Stimulated activated CD4-positive, alpha-beta T cell treated with anti-CD3 and anti-CD28 coated beads, Interleukin-1b, Interleukin-23, amount 100 ng/mL, for 1 hour (primary cell): ENCODE data around the gene DHCR24.
"Not testable (repeated sequence)": the region's sequence is repeated elsewhere in the genome, so short reads cannot be mapped to it uniquely, and the experiment has no call there.

Experiments
- DNase-seq, 2 donors: peaks; one replicate each; pipeline ENCODE4 v3.0.0-alpha.2; 2020; ENCODE audit warnings: low read depth in 2 of 2

DHCR24 gene

GRCh38 chr1:54886724-54887664 is at the start of gene DHCR24:
TSS of gene DHCR24 (minus strand) at chr1:54887195. CDS start at chr1:54887119, 76 bp downstream.
- peak; percentile 16 to 50 for DNase-seq

GRCh38 chr1:54936791-54937190 is 49.8 kb upstream of the DHCR24 start:
- DNase-seq, result no peak

- DNase-seq, result no peak
Measured at GRCh38 chr1:54934869-54935268, 47.9 kb upstream of the DHCR24 start.

GRCh38 chr1:54934081-54934480 is 47.1 kb upstream of the DHCR24 start:
- not testable (repeated sequence) for DNase-seq

- DNase-seq, result no peak
Measured at GRCh38 chr1:54931275-54931840, 44.4 kb upstream of the DHCR24 start.

- no peak for DNase-seq
Measured at GRCh38 chr1:54929700-54930099, 42.7 kb upstream of the DHCR24 start.

- DNase-seq, result no peak
Measured at GRCh38 chr1:54928327-54928726, 41.3 kb upstream of the DHCR24 start.

- no peak for DNase-seq
Measured at GRCh38 chr1:54927472-54928240, 40.7 kb upstream of the DHCR24 start.

GRCh38 chr1:54926970-54927369 is 40.0 kb upstream of the DHCR24 start:
- no peak for DNase-seq

- no peak for DNase-seq
Measured at GRCh38 chr1:54922921-54923421, 36.0 kb upstream of the DHCR24 start.

- no peak for DNase-seq
Measured at GRCh38 chr1:54922040-54922761, 35.2 kb upstream of the DHCR24 start.

GRCh38 chr1:54919367-54920359 is 32.7 kb upstream of the DHCR24 start:
- DNase-seq, result no peak

GRCh38 chr1:54911076-54911475 is 24.1 kb upstream of the DHCR24 start:
- DNase-seq, result not testable (repeated sequence)

GRCh38 chr1:54906586-54906985 is 19.6 kb upstream of the DHCR24 start:
- DNase-seq, result no peak

GRCh38 chr1:54904476-54905048 is 17.6 kb upstream of the DHCR24 start:
- DNase-seq, result no peak

- DNase-seq, result no peak
Measured at GRCh38 chr1:54894271-54894670, 7.3 kb upstream of the DHCR24 start.

GRCh38 chr1:54892586-54892985 is 5.6 kb upstream of the DHCR24 start:
- DNase-seq, result no peak

GRCh38 chr1:54889132-54889725 is 2.2 kb upstream of the DHCR24 start:
- DNase-seq, result no peak

- no peak for DNase-seq
Measured at GRCh38 chr1:54888080-54888733, 1.2 kb upstream of the DHCR24 start.
